ENCODE measurements around the gene HHAT.
"Not testable (repeated sequence)": the region's sequence is repeated elsewhere in the genome, so short reads cannot be mapped to it uniquely, and the experiment has no call there.

The HHAT gene

DNA sequence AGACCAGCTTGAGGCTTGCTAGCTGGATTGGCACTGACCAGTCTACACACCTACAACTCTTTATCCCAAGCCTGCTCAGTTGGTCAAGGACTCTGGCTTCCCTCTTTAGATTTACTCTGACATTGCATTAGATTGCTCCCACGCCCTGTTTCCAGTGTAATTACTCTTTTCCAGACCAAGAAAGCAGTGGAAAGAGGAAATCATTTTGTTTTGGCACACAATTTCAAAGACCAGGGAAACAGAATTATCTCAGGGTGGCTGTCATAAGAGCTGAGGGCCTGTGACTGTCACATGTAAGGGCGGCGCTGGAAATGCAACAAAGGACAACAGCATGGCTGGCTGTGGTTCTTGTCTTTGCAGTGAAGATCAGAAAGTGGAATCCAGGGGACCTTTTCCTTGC lies 302.7 kb downstream of the HHAT start:
- no peak for DNase-seq (ENCODE audit: low read depth in 4 of 4, low spot score in 1 of 4)

DNA sequence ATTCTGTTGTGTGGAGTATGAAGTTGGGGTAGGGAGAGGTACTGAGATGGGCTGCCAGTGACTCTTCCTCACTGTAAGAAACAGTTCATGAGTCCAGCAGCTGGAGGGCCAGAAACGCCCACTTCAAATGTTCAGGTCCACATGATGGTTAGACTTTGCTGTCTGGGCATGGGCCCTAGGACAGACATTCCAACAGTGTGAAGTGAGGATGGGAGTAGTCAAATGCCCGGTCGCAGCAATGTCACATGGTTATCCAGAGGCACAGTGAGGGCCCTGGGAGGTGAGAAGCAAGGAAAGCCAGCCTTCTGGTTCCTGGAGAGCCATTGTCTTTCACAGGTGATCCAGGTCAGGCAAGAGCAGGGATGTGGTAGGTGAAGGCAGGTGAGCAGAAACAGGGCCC lies 304.4 kb downstream of the HHAT start:
- no peak for DNase-seq (ENCODE audit: low read depth in 4 of 4, low spot score in 1 of 4)

- no peak for DNase-seq (ENCODE audit: low read depth in 4 of 4, low spot score in 1 of 4)
Observed at GRCh38 chr1:210633636-210634035, 304.9 kb downstream of the HHAT start.

DNA sequence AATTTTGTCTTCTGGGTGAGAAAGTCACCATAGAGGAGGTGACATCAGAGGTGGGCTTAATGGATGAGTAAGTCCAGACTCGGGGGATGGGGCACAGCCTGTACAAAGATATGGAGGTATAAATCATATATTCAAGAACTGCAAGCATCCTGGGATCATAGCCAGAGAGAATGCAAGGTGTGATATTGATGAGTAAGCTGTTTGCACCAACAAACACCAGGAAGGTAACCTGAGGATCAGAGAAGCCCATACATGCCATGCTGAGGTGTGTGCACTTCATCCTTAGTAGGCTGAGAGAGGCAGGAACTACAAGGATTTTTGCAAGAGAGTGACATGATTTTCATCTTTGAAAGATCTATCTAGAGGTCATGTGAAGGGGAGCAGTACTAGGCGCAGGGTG lies 306.4 kb downstream of the HHAT start:
- DNase-seq (ENCODE audit: low read depth in 4 of 4, low spot score in 1 of 4), result no peak

- DNase-seq (ENCODE audit: low read depth in 4 of 4, low spot score in 1 of 4), result no peak
Observed at GRCh38 chr1:210641582-210641981, 312.9 kb downstream of the HHAT start.

DNA sequence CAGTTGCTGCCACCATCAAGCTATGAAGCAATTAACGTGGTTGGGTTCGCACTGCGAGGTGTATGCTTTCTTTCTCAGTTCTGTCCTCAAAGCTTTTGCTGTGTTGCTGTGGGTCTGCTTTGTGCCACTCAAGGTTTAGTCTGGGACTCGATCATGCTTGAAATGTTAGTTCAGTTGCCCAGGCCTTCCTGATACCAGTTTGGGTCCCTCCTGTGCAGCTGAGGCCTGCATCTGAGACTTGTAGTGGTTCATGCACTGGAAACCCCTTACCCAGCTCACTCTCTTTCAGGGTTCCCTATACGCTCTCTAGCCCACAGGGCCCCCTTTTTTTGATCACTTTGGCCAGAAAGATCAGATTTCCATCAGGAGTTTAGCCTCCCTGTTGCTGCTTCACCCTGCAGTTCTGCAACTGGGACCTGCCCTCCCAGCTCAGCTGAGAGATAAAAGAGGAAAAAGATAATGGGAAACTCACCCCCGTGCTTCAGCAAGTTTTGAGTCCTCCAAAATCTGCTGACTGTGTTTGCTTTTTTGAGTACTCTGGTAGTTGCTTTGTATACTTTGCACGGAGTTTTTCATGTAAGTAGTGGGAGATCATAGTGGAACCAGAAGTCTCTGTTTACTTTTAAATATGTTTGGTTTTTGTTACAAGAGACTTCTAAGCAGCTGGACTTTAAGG lies 317.0 kb downstream of the HHAT start:
- no peak for DNase-seq (ENCODE audit: low read depth in 4 of 4, low spot score in 1 of 4)

- no peak for DNase-seq (ENCODE audit: low read depth in 4 of 4, low spot score in 1 of 4)
Observed at GRCh38 chr1:210646258-210646616, 317.5 kb downstream of the HHAT start.

GRCh38 chr1:210647406-210648333 lies 319.0 kb downstream of the HHAT start:
- no peak for DNase-seq (ENCODE audit: low read depth in 4 of 4, low spot score in 1 of 4)

- DNase-seq (ENCODE audit: low read depth in 4 of 4, low spot score in 1 of 4), result no peak
Observed at GRCh38 chr1:210648588-210649269, 320.0 kb downstream of the HHAT start.

DNA sequence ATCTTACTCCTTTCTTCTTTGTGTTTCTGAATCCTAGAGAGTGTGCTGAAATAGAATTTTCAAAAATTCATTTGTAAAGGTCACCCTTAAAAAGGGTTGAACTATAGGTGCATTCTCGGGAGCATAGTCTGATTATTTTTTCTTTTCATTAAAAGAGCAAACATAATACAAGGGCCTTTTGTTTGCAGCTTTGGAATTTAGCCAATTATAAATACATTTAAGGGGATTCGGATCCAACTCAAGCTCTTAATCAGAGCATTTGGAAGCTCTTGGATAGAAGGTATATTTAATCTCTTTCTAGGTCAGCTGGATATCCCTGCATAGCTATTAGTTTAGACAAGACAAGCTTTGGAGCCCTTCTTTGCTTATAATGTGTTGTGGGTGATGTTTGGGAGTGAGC lies 321.7 kb downstream of the HHAT start:
- no peak for DNase-seq (ENCODE audit: low read depth in 4 of 4, low spot score in 1 of 4)

DNA sequence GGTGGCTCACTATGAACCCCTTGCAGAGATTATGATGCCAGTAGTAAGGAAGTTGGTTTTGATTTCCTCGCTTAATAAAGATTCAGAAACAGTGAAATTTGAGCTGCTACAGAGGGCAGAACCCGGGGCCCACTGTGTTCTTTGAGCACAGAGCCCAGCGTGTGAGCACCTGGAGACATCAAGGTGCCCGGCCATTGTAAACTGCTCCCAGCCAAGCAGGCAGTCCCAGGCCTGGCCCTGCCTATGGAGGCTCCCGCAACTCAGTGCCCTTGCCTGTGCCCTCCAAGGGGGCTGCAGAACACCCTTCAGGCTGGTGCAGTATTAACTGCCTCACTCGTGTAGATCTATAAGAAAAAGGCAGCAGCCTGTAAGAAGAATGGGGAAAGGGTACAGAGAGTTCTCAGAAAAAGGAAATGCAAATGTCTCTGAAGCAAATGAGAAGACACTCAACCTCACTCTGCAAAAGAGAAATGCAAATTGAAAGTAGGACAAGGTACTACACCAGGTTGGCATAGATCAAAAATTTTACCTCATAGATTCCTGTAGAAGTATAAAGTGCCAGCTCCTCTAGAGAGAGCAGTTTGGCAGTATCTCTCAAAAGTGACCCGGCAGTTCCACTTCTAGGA lies 323.7 kb downstream of the HHAT start:
- no peak for DNase-seq (ENCODE audit: low read depth in 4 of 4, low spot score in 1 of 4)

DNA sequence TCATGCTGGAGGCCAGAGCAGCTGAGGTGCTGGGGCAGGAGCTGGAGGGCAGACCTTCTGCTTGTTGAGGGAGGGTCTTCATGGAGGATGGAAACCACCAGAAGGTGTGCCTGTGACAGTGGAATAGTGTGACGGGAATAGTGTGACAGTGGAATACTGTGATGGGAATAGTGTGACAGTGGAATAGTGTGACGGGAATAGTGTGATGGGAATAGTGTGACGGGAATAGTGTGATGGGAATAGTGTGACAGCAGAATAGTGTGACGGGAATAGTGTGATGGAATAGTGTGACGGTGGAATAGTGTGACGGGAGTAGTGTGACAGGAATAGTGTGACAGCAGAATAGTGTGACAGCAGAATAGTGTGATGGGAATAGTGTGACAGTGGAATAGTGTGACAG lies 325.1 kb downstream of the HHAT start:
- DNase-seq (ENCODE audit: low read depth in 4 of 4, low spot score in 1 of 4), result no peak

- no peak for DNase-seq (ENCODE audit: low read depth in 4 of 4, low spot score in 1 of 4)
Observed at GRCh38 chr1:210654176-210654981, 325.7 kb downstream of the HHAT start.

- no peak for DNase-seq (ENCODE audit: low read depth in 4 of 4, low spot score in 1 of 4)
Observed at GRCh38 chr1:210655511-210655910, 326.8 kb downstream of the HHAT start.

DNA sequence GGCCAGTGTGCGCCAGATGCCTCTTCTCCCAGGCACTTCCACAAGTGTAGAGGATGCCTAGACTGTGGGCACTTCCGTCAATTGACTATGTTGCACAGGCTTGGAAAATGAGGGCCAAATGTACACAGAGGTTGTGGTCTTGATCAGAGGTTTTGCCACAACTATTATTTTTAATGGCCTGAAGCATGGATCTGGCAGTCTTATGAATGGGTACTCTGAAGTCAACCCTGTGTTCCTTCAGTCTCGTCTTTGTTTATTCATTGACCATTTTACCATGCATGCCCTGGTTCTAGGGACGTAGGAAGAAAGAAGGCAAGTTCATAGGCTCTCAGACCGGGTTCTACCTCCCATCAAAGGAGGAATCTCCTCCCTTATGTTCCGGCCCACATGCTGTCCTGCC lies 329.1 kb downstream of the HHAT start:
- no peak for DNase-seq (ENCODE audit: low read depth in 4 of 4, low spot score in 1 of 4)

GRCh38 chr1:210661520-210661919 lies 332.8 kb downstream of the HHAT start:
- not testable (repeated sequence) for DNase-seq (ENCODE audit: low read depth in 4 of 4, low spot score in 1 of 4)

- no peak for DNase-seq (ENCODE audit: low read depth in 4 of 4, low spot score in 1 of 4)
Observed at GRCh38 chr1:210662291-210663050, 333.8 kb downstream of the HHAT start.

DNA sequence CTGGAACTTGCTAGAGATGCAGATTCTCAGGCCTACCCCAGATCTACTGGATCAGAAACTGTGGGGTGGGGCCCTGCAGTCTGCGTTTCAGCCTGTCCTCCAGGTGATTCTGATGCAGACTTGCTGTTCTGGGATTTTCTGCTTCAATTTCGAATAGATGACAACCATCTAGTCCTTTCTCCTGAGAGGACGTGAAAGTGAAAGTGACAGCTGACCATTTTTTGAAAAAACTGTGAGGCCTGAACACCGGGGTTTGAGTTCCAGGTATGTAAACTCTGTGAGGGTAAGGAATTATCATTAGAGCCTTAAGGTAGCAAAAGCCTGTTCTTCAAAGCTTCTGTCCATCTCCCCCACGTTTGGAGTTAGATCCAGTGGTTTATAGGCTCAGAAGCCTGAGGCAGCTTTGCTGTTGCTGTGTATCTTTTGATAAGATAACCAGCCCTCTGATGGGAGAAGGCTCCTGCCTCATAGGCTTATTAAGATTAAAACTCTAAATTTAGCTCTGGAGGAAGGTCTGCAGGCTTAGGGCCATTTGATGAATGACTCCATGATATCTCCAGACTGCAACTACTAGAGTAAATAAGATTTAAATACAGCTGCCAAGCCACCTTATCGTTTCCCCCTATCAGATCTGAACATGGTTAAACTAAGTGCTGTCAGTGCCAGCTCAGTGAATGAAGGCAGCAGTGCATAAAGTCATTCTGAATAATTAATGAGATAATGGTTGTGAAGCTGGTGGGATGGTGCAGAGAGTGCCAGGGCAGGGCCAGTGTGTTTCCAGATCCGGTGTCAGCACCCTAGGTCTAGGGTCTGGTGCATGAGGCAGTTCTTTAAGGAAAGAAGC lies 335.2 kb downstream of the HHAT start:
- DNase-seq (ENCODE audit: low read depth in 4 of 4, low spot score in 1 of 4), result no peak

GRCh38 chr1:210669951-210670350 lies 341.2 kb downstream of the HHAT start:
- no peak for DNase-seq (ENCODE audit: low read depth in 4 of 4, low spot score in 1 of 4)

All from stimulated activated CD4-positive, alpha-beta T cell treated with anti-CD3 and anti-CD28 coated beads, Interleukin-1b, Interleukin-23, amount 100 ng/mL, for 24 hours (primary cell).